Ectodermal cell (in vitro differentiated cells): ENCODE data around the gene PPP4R4.

Experiments
- H3K27ac ChIP-seq: 2 replicates; pipeline ENCODE4 v1.7.0; 2013; ENCODE audit warnings: mild to moderate bottlenecking, low read depth, low read length; ENCODE audit not compliant: insufficient read depth, poor library complexity, severe bottlenecking
- H3K27me3 ChIP-seq: 2 replicates; pipeline ENCODE4 v1.7.0; 2013; ENCODE audit warnings: mild to moderate bottlenecking, low read length; ENCODE audit not compliant: insufficient read depth, control insufficient read depth, poor library complexity, severe bottlenecking
- H3K36me3 ChIP-seq: one replicate; pipeline ENCODE4 v1.7.0; 2013; ENCODE audit warnings: low read length; ENCODE audit not compliant: control insufficient read depth, insufficient read depth
- H3K4me1 ChIP-seq: one replicate; pipeline ENCODE4 v1.7.0; 2013; ENCODE audit warnings: low read length; ENCODE audit not compliant: control insufficient read depth, insufficient read depth
- H3K4me3 ChIP-seq: 2 replicates; pipeline ENCODE4 v1.7.0; 2013; ENCODE audit warnings: low read depth, low read length, control low read depth; ENCODE audit not compliant: insufficient read depth
- H3K9me3 ChIP-seq: 2 replicates; pipeline ENCODE4 v1.7.0; 2013; ENCODE audit warnings: mild to moderate bottlenecking, low read length, moderate library complexity; ENCODE audit not compliant: control insufficient read depth
- WGBS, 2 experiments: methylation state at CpG; one replicate each; pipeline ENCODE4 v1.1.7; 2013; ENCODE audit warnings: missing lambda C conversion rate in 2 of 2; 5-methylcytosine and 5-hydroxymethylcytosine counted together

Gene PPP4R4

GRCh38 chr14:94163796-94164195 lies 10.3 kb upstream of the PPP4R4 start:
- peaks cover 10% of the 10 kb centered on the region for H3K4me1 ChIP-seq
- no peak overlapping the region for H3K27ac ChIP-seq
- no peak overlapping the region for H3K4me3 ChIP-seq
- no peaks in the 10 kb centered on the region for H3K36me3 ChIP-seq
- WGBS, 2 experiments: 60 to 66% methylated on average over 5 of the region's 5 CpGs
- peaks cover 2% of the 10 kb centered on the region for H3K9me3 ChIP-seq
- no peaks in the 10 kb centered on the region for H3K27me3 ChIP-seq

- Histone ChIP-seq H3K27ac (no peak overlapping the region), H3K27me3 (no peaks in the 10 kb centered on the region), H3K9me3 (peaks cover 4% of the 10 kb centered on the region), H3K4me3 (no peak overlapping the region), H3K4me1 (peaks cover 10% of the 10 kb centered on the region), H3K36me3 (no peaks in the 10 kb centered on the region)
- WGBS, 2 experiments: 60 to 65% methylated on average over 24 to 26 of the region's 26 CpGs
Observed at GRCh38 chr14:94164685-94165431, 9.3 kb upstream of the PPP4R4 start.

- H3K27me3 ChIP-seq: no peaks in the 10 kb centered on the region
- peaks cover 4% of the 10 kb centered on the region for H3K9me3 ChIP-seq
- H3K27ac ChIP-seq: no peak overlapping the region
- no peak overlapping the region for H3K4me3 ChIP-seq
- no peaks in the 10 kb centered on the region for H3K36me3 ChIP-seq
- WGBS, 2 experiments: 87% methylated on average over 3 of the region's 3 CpGs
- H3K4me1 ChIP-seq: peaks cover 10% of the 10 kb centered on the region
Observed at GRCh38 chr14:94165744-94166143, 8.4 kb upstream of the PPP4R4 start.

- Histone ChIP-seq H3K9me3 (peaks cover 4% of the 10 kb centered on the region), H3K4me1 (no peaks in the 10 kb centered on the region), H3K27ac (no peak overlapping the region), H3K36me3 (no peaks in the 10 kb centered on the region), H3K27me3 (peaks cover 20% of the 10 kb centered on the region), H3K4me3 (no peak overlapping the region)
- WGBS, 2 experiments: 92 to 98% methylated on average over 6 of the region's 6 CpGs
Observed at GRCh38 chr14:94170136-94170535, 4.0 kb upstream of the PPP4R4 start.

- Histone ChIP-seq H3K9me3 (peaks cover 4% of the 10 kb centered on the region), H3K27ac (no peak overlapping the region)
Observed at GRCh38 chr14:94171208-94171607, 2.9 kb upstream of the PPP4R4 start.

GRCh38 chr14:94172545-94172944 lies 1.6 kb upstream of the PPP4R4 start:
- 96 to 98% methylated on average over 3 to 4 of the region's 5 CpGs for WGBS, 2 experiments
- peaks cover 8% of the 10 kb centered on the region for H3K4me1 ChIP-seq
- H3K4me3 ChIP-seq: no peak overlapping the region
- peaks cover 4% of the 10 kb centered on the region for H3K9me3 ChIP-seq
- H3K36me3 ChIP-seq: no peaks in the 10 kb centered on the region
- H3K27me3 ChIP-seq: peaks cover 35% of the 10 kb centered on the region
- H3K27ac ChIP-seq: no peak overlapping the region

More at GRCh38 chr14:94171208-94171607, 2.9 kb upstream of the PPP4R4 start:
- WGBS, 2 experiments: 72 to 92% methylated on average over 3 of the region's 3 CpGs
- Histone ChIP-seq H3K4me1 (peaks cover 8% of the 10 kb centered on the region), H3K4me3 (no peak overlapping the region), H3K36me3 (no peaks in the 10 kb centered on the region), H3K27me3 (peaks cover 31% of the 10 kb centered on the region)

- H3K36me3 ChIP-seq: no peaks in the 10 kb centered on the region
- peaks cover 35% of the 10 kb centered on the region for H3K27me3 ChIP-seq
- WGBS, 2 experiments: 3 to 5% methylated on average over 20 of the region's 20 CpGs
- peaks cover 8% of the 10 kb centered on the region for H3K4me1 ChIP-seq
- H3K4me3 ChIP-seq: peak overlapping the region; percentile 61
- H3K9me3 ChIP-seq: peaks cover 4% of the 10 kb centered on the region
- peak overlapping the region; percentile 51 for H3K27ac ChIP-seq
Observed at GRCh38 chr14:94173471-94173884, 644 bp upstream of the PPP4R4 start.

DNA sequence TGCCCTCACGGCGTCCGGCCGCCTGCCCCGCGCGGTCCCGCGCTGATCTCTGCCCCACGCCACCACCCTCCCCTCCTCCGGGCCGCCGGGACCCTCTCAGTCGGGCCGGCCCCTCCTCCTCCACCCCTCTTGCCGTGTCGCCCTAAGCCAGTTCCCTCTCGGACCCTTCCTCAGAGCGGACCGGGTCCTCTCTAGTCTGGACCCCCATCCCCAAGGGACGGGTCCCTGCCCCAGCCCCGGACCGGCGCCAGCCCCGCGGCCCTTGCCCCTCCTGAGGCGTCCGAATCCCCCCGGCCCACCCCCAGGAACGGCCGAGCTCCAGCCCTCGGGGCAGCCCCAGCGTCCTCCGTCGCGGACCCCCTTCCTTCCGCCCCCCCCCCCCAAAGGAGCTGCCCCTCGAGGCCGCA lies 485 bp downstream of the PPP4R4 start:
- WGBS, 2 experiments: 0% methylated on average over 39 of the region's 39 CpGs
- H3K27me3 ChIP-seq: peaks cover 35% of the 10 kb centered on the region
- peak overlapping the region; percentile 75 for H3K27ac ChIP-seq

DNA sequence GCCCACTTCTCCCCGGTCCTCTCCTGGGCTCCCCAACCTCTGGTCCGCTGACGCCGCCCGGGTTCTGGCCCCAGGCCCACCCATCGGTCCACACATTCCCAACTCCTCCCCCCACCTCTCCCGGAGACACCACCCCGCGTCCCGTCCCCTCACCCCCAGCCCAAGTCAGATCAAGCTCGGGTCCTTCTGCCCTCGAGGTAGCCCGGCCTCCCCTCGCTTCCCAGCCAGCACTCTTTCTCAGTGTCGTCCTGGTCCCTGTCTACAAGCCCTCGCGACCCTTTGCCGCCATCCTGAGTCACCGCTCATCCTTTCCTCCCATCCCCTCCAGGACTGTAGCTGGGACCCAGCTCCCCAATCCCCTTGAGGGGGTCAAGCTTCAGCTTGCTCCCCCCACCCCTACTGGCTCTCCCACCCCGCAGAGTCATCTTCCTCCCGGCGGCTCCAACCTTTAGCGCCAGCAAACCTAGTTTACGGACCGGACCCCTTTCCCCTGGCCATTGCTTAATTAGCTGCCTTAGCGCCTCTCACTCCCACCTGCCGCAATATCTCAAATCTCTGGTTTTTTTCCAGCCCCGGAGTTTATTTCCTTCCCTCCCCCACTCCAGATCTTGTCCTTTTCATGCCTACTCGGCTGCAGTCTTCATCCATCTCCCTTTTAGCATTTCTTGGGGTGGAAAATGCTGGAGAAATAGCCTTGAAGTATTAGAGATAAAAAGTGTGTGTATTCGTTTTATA lies 1.1 kb downstream of the PPP4R4 start:
- Histone ChIP-seq H3K27me3 (peaks cover 35% of the 10 kb centered on the region), H3K4me3 (peak overlapping the region; percentile 72)

More for the DNA sequence above, 485 bp downstream of the PPP4R4 start:
- Histone ChIP-seq H3K4me3 (peak overlapping the region; percentile 72), H3K4me1 (peaks cover 8% of the 10 kb centered on the region), H3K36me3 (no peaks in the 10 kb centered on the region), H3K9me3 (no peaks in the 10 kb centered on the region)

GRCh38 chr14:94175747-94176146 lies 1.6 kb downstream of the PPP4R4 start:
- Histone ChIP-seq H3K36me3 (no peaks in the 10 kb centered on the region), H3K4me3 (peak overlapping the region; percentile 72), H3K27me3 (peaks cover 35% of the 10 kb centered on the region), H3K4me1 (peaks cover 13% of the 10 kb centered on the region), H3K9me3 (no peaks in the 10 kb centered on the region), H3K27ac (no peak overlapping the region)
- 22 to 25% methylated on average over 6 to 7 of the region's 7 CpGs for WGBS, 2 experiments

More for the DNA sequence above, 1.1 kb downstream of the PPP4R4 start:
- Histone ChIP-seq H3K27ac (no peak overlapping the region), H3K4me1 (peaks cover 8% of the 10 kb centered on the region), H3K9me3 (no peaks in the 10 kb centered on the region), H3K36me3 (no peaks in the 10 kb centered on the region)
- 0% methylated on average over 28 to 29 of the region's 30 CpGs for WGBS, 2 experiments
